H1 (cell line): ENCODE results near the gene MAGI2. TPM values are rescaled to one million over a fixed set of nuclear protein-coding genes. Genes with fewer than 3 reads are reported as not detected.

Source experiments
- CTCF ChIA-PET: fragments of 300-600 bp; sonication (Branson Sonifier 250); formaldehyde crosslinking; loops from one replicate; lab custom pipeline; 2021; ENCODE audit not compliant: partially characterized antibody; lab: Charles Lee
- POLR2A ChIA-PET: fragments of 300-600 bp; sonication (Branson Sonifier 250); formaldehyde crosslinking; loops from one replicate; lab custom pipeline; 2021; ENCODE audit warnings: inconsistent platforms; ENCODE audit not compliant: partially characterized antibody; lab: Charles Lee
- DNase-seq, 2 experiments: peaks; one replicate each; pipeline versions ENCODE4 v3.0.0 to v3.0.0-alpha.2; 2010 to 2022; ENCODE audit warnings: low spot score in 2 of 2, low read depth in 1 of 2, mixed read lengths in 1 of 2
- FAIRE-seq: peaks from 2 replicates; lab custom pipeline; 2011; peaks lifted over from hg19 to GRCh38; lab: Jason Lieb, UNC
- H2AFZ ChIP-seq: 2 replicates; pipeline ENCODE4 v1.8.1; 2012; ENCODE audit warnings: low read length, inconsistent platforms
- H2AK5ac ChIP-seq: 2 replicates; pipeline ENCODE4 v1.6.1; 2013; ENCODE audit warnings: low read depth, low read length
- H2BK120ac ChIP-seq: replicated peaks from 2 replicates; pipeline ENCODE3; 2013; ENCODE audit warnings: low read depth, low read length, inconsistent platforms
- H2BK12ac ChIP-seq: 2 replicates; pipeline ENCODE4 v1.6.1; 2013; ENCODE audit warnings: low read depth, low read length
- H2BK15ac ChIP-seq: 2 replicates; pipeline ENCODE4 v1.6.1; 2013; ENCODE audit warnings: low read length
- H2BK20ac ChIP-seq: 2 replicates; pipeline ENCODE4 v1.6.1; 2013; ENCODE audit warnings: low read length
- H2BK5ac ChIP-seq: 2 replicates; pipeline ENCODE4 v1.6.1; 2013; ENCODE audit warnings: low read depth, low read length
- H3K14ac ChIP-seq: 2 replicates; pipeline ENCODE4 v1.6.1; 2013; ENCODE audit warnings: inconsistent platforms; ENCODE audit not compliant: insufficient read length
- H3K18ac ChIP-seq: 2 replicates; pipeline ENCODE4 v1.6.1; 2013; ENCODE audit warnings: low read length; ENCODE audit errors: extremely low read depth
- H3K23ac ChIP-seq: 2 replicates; pipeline ENCODE4 v1.6.1; 2013; ENCODE audit warnings: inconsistent platforms; ENCODE audit not compliant: insufficient read length
- H3K23me2 ChIP-seq: 2 replicates; pipeline ENCODE4 v1.6.1; 2013; ENCODE audit warnings: low read depth, low read length
- H3K27ac ChIP-seq: 2 replicates; pipeline ENCODE4 v1.6.1; 2011; ENCODE audit warnings: low read depth, low read length, inconsistent platforms
- H3K27me3 ChIP-seq, 4 experiments: replicated peaks in 1 of 4; 1 replicate in 1 of 4; 2 replicates in 3 of 4; pipeline versions ENCODE4 v1.6.1 to v1.8.1; 2011 to 2013; ENCODE audit warnings: low read length in 3 of 4, mild to moderate bottlenecking in 3 of 4, inconsistent platforms in 2 of 4, mixed read lengths in 2 of 4, moderate library complexity in 1 of 4; ENCODE audit not compliant: control insufficient read depth in 3 of 4, insufficient read depth in 3 of 4; ENCODE audit errors: extremely low read depth in 1 of 4
- H3K36me3 ChIP-seq, 4 experiments: 2 replicates each; pipeline versions ENCODE4 v1.6.1 to v1.8.1; 2011 to 2013; ENCODE audit warnings: mild to moderate bottlenecking in 4 of 4, low read length in 3 of 4, moderate library complexity in 2 of 4, control low read depth in 1 of 4, inconsistent platforms in 1 of 4; ENCODE audit not compliant: insufficient read depth in 4 of 4, control insufficient read depth in 2 of 4
- H3K4ac ChIP-seq: replicated peaks from 2 replicates; pipeline ENCODE3; 2013; ENCODE audit warnings: low read length, low read depth, mixed read lengths, inconsistent platforms; ENCODE audit not compliant: insufficient read length
- H3K4me1 ChIP-seq, 4 experiments: replicated peaks in 1 of 4; 1 replicate in 1 of 4; 2 replicates in 3 of 4; pipeline versions ENCODE4 v1.6.1 to v1.8.1; 2011 to 2013; ENCODE audit warnings: low read length in 3 of 4, inconsistent platforms in 2 of 4, mixed read lengths in 1 of 4; ENCODE audit not compliant: insufficient read depth in 4 of 4, control insufficient read depth in 3 of 4
- H3K4me2 ChIP-seq, 2 experiments: 2 replicates each; pipeline versions ENCODE4 v1.6.1 to v1.8.1; 2011 to 2013; ENCODE audit warnings: low read depth in 2 of 2, low read length in 2 of 2, control low read depth in 1 of 2, inconsistent platforms in 1 of 2, mild to moderate bottlenecking in 1 of 2; ENCODE audit not compliant: insufficient read depth in 1 of 2
- H3K4me3 ChIP-seq, 4 experiments: fragments of 200-600, 300-600 bp in 1 of 4; sonication (generic), shearing (Covaris generic), sonication (Bioruptor Twin) in 1 of 4; 2 replicates each; pipeline versions ENCODE4 v1.5.1 to v1.8.1; 2011 to 2016; ENCODE audit warnings: low read length in 4 of 4, low read depth in 3 of 4, control low read depth in 2 of 4, inconsistent platforms in 2 of 4, mild to moderate bottlenecking in 2 of 4, mixed read lengths in 1 of 4, moderate library complexity in 1 of 4; ENCODE audit not compliant: insufficient read depth in 2 of 4; ENCODE audit errors: extremely low read depth in 1 of 4
- H3K56ac ChIP-seq: replicated peaks from 2 replicates; pipeline ENCODE3; 2013; ENCODE audit warnings: low read depth, mild to moderate bottlenecking, mixed read lengths, low read length, inconsistent platforms; ENCODE audit not compliant: insufficient read length
- H3K79me1 ChIP-seq: 2 replicates; pipeline ENCODE4 v1.6.1; 2013; ENCODE audit warnings: low read depth, low read length, control low read depth
- H3K79me2 ChIP-seq, 2 experiments: 2 replicates each; pipeline versions ENCODE4 v1.6.1 to v1.8.1; 2012 to 2013; ENCODE audit warnings: low read length in 2 of 2, mild to moderate bottlenecking in 2 of 2, inconsistent platforms in 1 of 2; ENCODE audit not compliant: insufficient read depth in 2 of 2, control insufficient read depth in 1 of 2
- H3K9ac ChIP-seq, 4 experiments: replicated peaks in 1 of 4; 1 replicate in 1 of 4; 2 replicates in 3 of 4; pipeline versions ENCODE4 v1.6.1 to v1.8.1; 2011 to 2013; ENCODE audit warnings: low read depth in 3 of 4, low read length in 3 of 4, control low read depth in 2 of 4, mild to moderate bottlenecking in 2 of 4, moderate library complexity in 2 of 4, inconsistent platforms in 1 of 4; ENCODE audit errors: extremely low read depth in 1 of 4
- H3K9me3 ChIP-seq, 2 experiments: 2 replicates each; pipeline versions ENCODE4 v1.6.1 to v1.8.1; 2012 to 2013; ENCODE audit warnings: mild to moderate bottlenecking in 2 of 2, moderate library complexity in 2 of 2, control low read depth in 1 of 2, inconsistent platforms in 1 of 2, low read depth in 1 of 2, low read length in 1 of 2, mixed read lengths in 1 of 2; ENCODE audit not compliant: insufficient read depth in 2 of 2
- H4K20me1 ChIP-seq, 2 experiments: replicated peaks in 1 of 2; 2 replicates each; pipeline versions ENCODE3 to v1.8.1; 2011 to 2013; ENCODE audit warnings: inconsistent platforms in 2 of 2, low read length in 2 of 2, mild to moderate bottlenecking in 1 of 2; ENCODE audit not compliant: insufficient read depth in 2 of 2, control insufficient read depth in 1 of 2
- H4K5ac ChIP-seq: 2 replicates; pipeline ENCODE4 v1.6.1; 2013; ENCODE audit warnings: low read length, low read depth, mixed read lengths, inconsistent platforms; ENCODE audit not compliant: insufficient read length
- H4K8ac ChIP-seq: 2 replicates; pipeline ENCODE4 v1.8.0; 2013; ENCODE audit warnings: mild to moderate bottlenecking, moderate library complexity, low read length, inconsistent platforms; ENCODE audit not compliant: insufficient read depth; ENCODE audit errors: extremely low read depth
- H4K91ac ChIP-seq: replicated peaks from 2 replicates; pipeline ENCODE3; 2013; ENCODE audit warnings: low read length, mixed read lengths, inconsistent platforms; ENCODE audit not compliant: insufficient read length
- ASH2L ChIP-seq: fragments of 200-600, 300-600 bp; sonication (generic); IDR thresholded peaks from one replicate; pipeline ENCODE4 v1.7.1; 2017; ENCODE audit warnings: low read length
- E2F6 ChIP-seq: IDR thresholded peaks from 2 replicates; pipeline ENCODE4 v1.6.1; 2012; ENCODE audit warnings: inconsistent platforms
- EZH2 ChIP-seq: fragments of 200-600 bp; sonication (generic); IDR thresholded peaks from 2 replicates; pipeline ENCODE4 v1.7.1; 2012; ENCODE audit warnings: low read depth, mild to moderate bottlenecking, moderate library complexity, low read length, inconsistent platforms; ENCODE audit not compliant: severe bottlenecking
- JUND ChIP-seq: IDR thresholded peaks from 2 replicates; pipeline ENCODE4 v1.6.1; 2011; ENCODE audit warnings: mild to moderate bottlenecking, improper control_type of control experiment, low read length
- WGBS, 2 experiments: shearing (Covaris generic) in 1 of 2; methylation state at CpG; one replicate each; pipeline versions ENCODE4 v1.1.6 to v1.1.7; 2013 to 2015; ENCODE audit warnings: low lambda C conversion rate in 2 of 2, mixed read lengths in 2 of 2, inconsistent platforms in 1 of 2, low coverage in 1 of 2, missing lambda C conversion rate in 1 of 2; ENCODE audit not compliant: insufficient replicate concordance in 2 of 2, insufficient coverage in 1 of 2, insufficient read length in 1 of 2; ENCODE audit errors: extremely low coverage in 1 of 2, missing lambda C conversion rate in 1 of 2; 5-methylcytosine and 5-hydroxymethylcytosine counted together
- polyA plus RNA-seq, 7 experiments: library from polyadenylated mRNA; depleted of rRNA in 3 of 7; stranded (reverse) in 5 of 7; unstranded in 2 of 7; fragments of >200 nt in 5 of 7; fragments of 200-250 nt in 2 of 7; gene quantifications; 1 replicate in 5 of 7; 2 replicates in 1 of 7; 4 replicates in 1 of 7; pipeline versions ENCODE4 v1.2.1 to v1.2.3, GENCODE V29; 2011 to 2013; ENCODE audit warnings: missing spikeins in 2 of 7, mixed read lengths in 2 of 7
- total RNA-seq: library from RNA; stranded (reverse); fragmentation: NEBNext Ultra II Directional; extraction: Animal tissue kit (Norgen Biotek cat#: 25700); gene quantifications from 2 replicates; pipeline ENCODE4 v1.2.1, GENCODE V29; 2021

MAGI2 gene
- total and polyA plus RNA-seq, 2 of the 8 experiments (the other 6 are each of a cell fraction or from before 2014, with no cell fraction given): 6.0 to 27.3 TPM

- H3K79me1 ChIP-seq: no peaks in the 10 kb centered on the region
- FAIRE-seq: no peak
- no peak for TF ChIP-seq E2F6
- TF ChIP-seq EZH2: no peak
- TF ChIP-seq ASH2L: no peak
- TF ChIP-seq JUND: no peak
These were observed 910.5 kb downstream of the MAGI2 start for GRCh38 chr7:78542981-78543380.

More at GRCh38 chr7:78542981-78543380, 910.5 kb downstream of the MAGI2 start:
- Histone ChIP-seq H3K56ac (no peak overlapping the region), H4K20me1 (no peaks in the 10 kb centered on the region), H3K36me3 (no peaks in the 10 kb centered on the region; a peak in 1 of 8 replicates), H4K8ac (no peak overlapping the region), H3K4me1 (peaks cover 0 to 3% (median 0%) of the 10 kb centered on the region in 4 experiments; a peak in 1 of 7 replicates), H3K9me3 (no peaks in the 10 kb centered on the region), H3K23me2 (no peaks in the 10 kb centered on the region), H4K91ac (no peak overlapping the region), H2AK5ac (no peak overlapping the region), H3K14ac (no peak overlapping the region), H3K4me3 (no peak overlapping the region), H3K27me3 (no peaks in the 10 kb centered on the region), H2BK12ac (no peak overlapping the region), H3K23ac (no peak overlapping the region), H2BK5ac (no peak overlapping the region), H3K4ac (no peak overlapping the region), H3K4me2 (no peak overlapping the region), H3K9ac (no peak overlapping the region), H2BK120ac (no peak overlapping the region), H4K5ac (no peak overlapping the region), H2BK20ac (no peak overlapping the region), H2AFZ (no peak overlapping the region), H2BK15ac (no peak overlapping the region), H3K18ac (no peak overlapping the region), H3K79me2 (no peaks in the 10 kb centered on the region), H3K27ac (no peak overlapping the region)
- WGBS, 2 experiments: 80% methylated on average over 2 of the region's 2 CpGs; no CpG with 5 or more reads in 1 of the 2 experiments
- POLR2A ChIA-PET: no interaction called here
- no peak for DNase-seq
- CTCF ChIA-PET: interaction anchor here (2.2 kb wide), 1 partner anchor 32 kb away, joined by 5 read pairs; no protein-coding TSS in a partner anchor
